PFSK-1 (cell line): ENCODE data around the gene GLI2.

Source experiments
- POLR2AphosphoS5 ChIP-seq: IDR thresholded peaks from 2 replicates; pipeline ENCODE4 v1.6.1; 2012; ENCODE audit warnings: low read depth, mild to moderate bottlenecking, control low read depth, low read length, moderate library complexity
- TF ChIP-seq, protein P1 (sequence below), 2 experiments: IDR thresholded peaks; 2 replicates each; pipeline versions ENCODE4 v1.6.1 to v1.8.0; 2011 to 2012; ENCODE audit warnings: low read depth in 2 of 2, low read length in 2 of 2, control low read depth in 1 of 2, inconsistent platforms in 1 of 2, mild to moderate bottlenecking in 1 of 2, moderate library complexity in 1 of 2; ENCODE audit not compliant: insufficient read depth in 1 of 2

DNA sequence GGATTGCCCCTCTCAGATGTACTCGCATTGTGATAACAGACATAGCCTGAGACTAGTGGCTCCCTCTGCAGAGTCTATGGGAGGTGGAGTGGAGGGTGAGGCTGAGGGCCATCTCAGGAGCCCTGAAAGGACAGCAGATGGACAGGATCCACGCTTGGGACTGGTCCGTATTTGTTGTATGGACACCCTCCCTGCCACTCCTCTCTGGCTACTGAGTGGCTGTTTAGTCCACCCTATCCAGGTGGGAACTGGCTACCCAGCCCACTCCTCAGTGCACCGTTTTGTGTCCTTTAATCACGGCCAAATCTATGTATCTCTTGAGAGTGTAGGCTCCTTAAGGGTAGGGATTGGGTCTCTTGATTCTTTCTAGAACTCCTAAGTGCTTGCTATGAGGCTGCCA is 4.5 kb upstream of the GLI2 start:
- TF ChIP-seq, protein P1, sequence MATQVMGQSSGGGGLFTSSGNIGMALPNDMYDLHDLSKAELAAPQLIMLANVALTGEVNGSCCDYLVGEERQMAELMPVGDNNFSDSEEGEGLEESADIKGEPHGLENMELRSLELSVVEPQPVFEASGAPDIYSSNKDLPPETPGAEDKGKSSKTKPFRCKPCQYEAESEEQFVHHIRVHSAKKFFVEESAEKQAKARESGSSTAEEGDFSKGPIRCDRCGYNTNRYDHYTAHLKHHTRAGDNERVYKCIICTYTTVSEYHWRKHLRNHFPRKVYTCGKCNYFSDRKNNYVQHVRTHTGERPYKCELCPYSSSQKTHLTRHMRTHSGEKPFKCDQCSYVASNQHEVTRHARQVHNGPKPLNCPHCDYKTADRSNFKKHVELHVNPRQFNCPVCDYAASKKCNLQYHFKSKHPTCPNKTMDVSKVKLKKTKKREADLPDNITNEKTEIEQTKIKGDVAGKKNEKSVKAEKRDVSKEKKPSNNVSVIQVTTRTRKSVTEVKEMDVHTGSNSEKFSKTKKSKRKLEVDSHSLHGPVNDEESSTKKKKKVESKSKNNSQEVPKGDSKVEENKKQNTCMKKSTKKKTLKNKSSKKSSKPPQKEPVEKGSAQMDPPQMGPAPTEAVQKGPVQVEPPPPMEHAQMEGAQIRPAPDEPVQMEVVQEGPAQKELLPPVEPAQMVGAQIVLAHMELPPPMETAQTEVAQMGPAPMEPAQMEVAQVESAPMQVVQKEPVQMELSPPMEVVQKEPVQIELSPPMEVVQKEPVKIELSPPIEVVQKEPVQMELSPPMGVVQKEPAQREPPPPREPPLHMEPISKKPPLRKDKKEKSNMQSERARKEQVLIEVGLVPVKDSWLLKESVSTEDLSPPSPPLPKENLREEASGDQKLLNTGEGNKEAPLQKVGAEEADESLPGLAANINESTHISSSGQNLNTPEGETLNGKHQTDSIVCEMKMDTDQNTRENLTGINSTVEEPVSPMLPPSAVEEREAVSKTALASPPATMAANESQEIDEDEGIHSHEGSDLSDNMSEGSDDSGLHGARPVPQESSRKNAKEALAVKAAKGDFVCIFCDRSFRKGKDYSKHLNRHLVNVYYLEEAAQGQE (IDR thresholded peaks at IDR 0.05; ENCODE audit: insufficient read depth in 1 of 2, low read depth in 2 of 2, low read length in 2 of 2) = no peak
- no peak for TF ChIP-seq POLR2AphosphoS5
